B cell (primary cell): ENCODE results near the gene PSORS1C1. TPM values are rescaled to one million over a fixed set of nuclear protein-coding genes. Genes with fewer than 3 reads are reported as not detected.
"Not testable (repeated sequence)": the region's sequence is repeated elsewhere in the genome, so short reads cannot be mapped to it uniquely, and the experiment has no call there.

Experiments used
- ATAC-seq: fragments of 200-7000 bp; cut with Tn5 transposase; one replicate; pipeline ENCODE4 v1.10.0; 2021; ENCODE audit warnings: low read depth, mild to moderate bottlenecking, moderate number of reproducible peaks, moderate library complexity
- CTCF ChIA-PET: fragments of 350-600 bp; sonication (Branson Sonifier 250); formaldehyde crosslinking; loops from one replicate; lab custom pipeline; 2021; ENCODE audit warnings: antibody characterized with exemption, inconsistent platforms; lab: Charles Lee
- POLR2A ChIA-PET: fragments of 350-600 bp; sonication (Branson Sonifier 250); formaldehyde crosslinking; loops from one replicate; lab custom pipeline; 2021; ENCODE audit warnings: antibody characterized with exemption; lab: Charles Lee
- DNase-seq: peaks from one replicate; pipeline ENCODE4 v3.0.0; 2013
- H2AFZ ChIP-seq: 2 replicates; pipeline ENCODE4 v1.6.1; 2012; ENCODE audit warnings: mild to moderate bottlenecking, low read depth, low read length; ENCODE audit not compliant: insufficient read depth, poor library complexity, severe bottlenecking
- H3K27ac ChIP-seq, 2 donors: 1 replicate in 1 of 2; 2 replicates in 1 of 2; pipeline ENCODE4 v1.5.1; 2012 to 2013; ENCODE audit warnings: low read length in 2 of 2, mild to moderate bottlenecking in 2 of 2, moderate library complexity in 1 of 2
- H3K27me3 ChIP-seq, 4 experiments: fragments of 200-600 bp in 1 of 4; sonication (generic) in 1 of 4; replicated peaks in 1 of 4; 1 replicate in 2 of 4; 2 replicates in 2 of 4; pipeline versions ENCODE4 v1.6.1 to v1.7.0; 2013 to 2016; ENCODE audit warnings: low read length in 3 of 4, mild to moderate bottlenecking in 2 of 4, mixed read lengths in 1 of 4, moderate library complexity in 1 of 4; ENCODE audit not compliant: insufficient read depth in 4 of 4, control insufficient read depth in 3 of 4; ENCODE audit errors: control extremely low read depth in 1 of 4
- H3K36me3 ChIP-seq, 2 experiments: replicated peaks in 1 of 2; 1 replicate in 1 of 2; 2 replicates in 1 of 2; pipeline versions ENCODE4 v1.6.1 to v1.7.1; 2013; ENCODE audit warnings: low read length in 1 of 2; ENCODE audit not compliant: insufficient read depth in 2 of 2, control insufficient read depth in 1 of 2; ENCODE audit errors: control extremely low read depth in 1 of 2, extremely low read depth in 1 of 2
- H3K4me1 ChIP-seq, 2 donors: fragments of 200-600 bp in 1 of 2; sonication (generic) in 1 of 2; 1 replicate in 1 of 2; 2 replicates in 1 of 2; pipeline versions ENCODE4 v1.5.1 to v1.6.1; 2013 to 2017; ENCODE audit warnings: low read length in 2 of 2; ENCODE audit not compliant: control insufficient read depth in 2 of 2, insufficient read depth in 2 of 2
- H3K4me2 ChIP-seq: replicated peaks from 2 replicates; pipeline ENCODE3; 2012; ENCODE audit warnings: mild to moderate bottlenecking, low read depth, low read length; ENCODE audit not compliant: poor library complexity, severe bottlenecking
- H3K4me3 ChIP-seq, 5 experiments: fragments of 200-600 bp in 1 of 5; sonication (generic) in 1 of 5; 1 replicate in 3 of 5; 2 replicates in 2 of 5; pipeline versions ENCODE4 v1.5.1 to v1.7.0; 2011 to 2016; ENCODE audit warnings: low read length in 4 of 5, mild to moderate bottlenecking in 4 of 5, low read depth in 2 of 5, control low read depth in 1 of 5, moderate library complexity in 1 of 5; ENCODE audit not compliant: insufficient read depth in 1 of 5; ENCODE audit errors: control extremely low read depth in 1 of 5, extremely low read depth in 1 of 5
- H3K79me2 ChIP-seq: fragments of 200-600 bp; sonication (generic); one replicate; pipeline ENCODE4 v1.6.0; 2016; ENCODE audit warnings: low read length; ENCODE audit not compliant: control insufficient read depth, insufficient read depth
- H3K9ac ChIP-seq: fragments of 200-600 bp; sonication (generic); 2 replicates; pipeline ENCODE4 v1.6.1; 2017; ENCODE audit warnings: mild to moderate bottlenecking, low read length, moderate library complexity
- H3K9me3 ChIP-seq, 3 donors: one replicate each; pipeline versions ENCODE4 v1.6.1 to v1.7.1; 2013; ENCODE audit warnings: low read length in 2 of 3; ENCODE audit not compliant: control insufficient read depth in 2 of 3, insufficient read depth in 1 of 3; ENCODE audit errors: control extremely low read depth in 1 of 3
- H4K20me1 ChIP-seq: 2 replicates; pipeline ENCODE4 v1.6.0; 2012; ENCODE audit warnings: mild to moderate bottlenecking, low read length; ENCODE audit not compliant: insufficient read depth, control insufficient read depth, poor library complexity, severe bottlenecking
- H3K27ac Mint-ChIP-seq: one replicate; pipeline ENCODE4 v1.8.0; 2021; ENCODE audit warnings: mixed read lengths
- H3K27me3 Mint-ChIP-seq: one replicate; pipeline ENCODE4 v1.8.0; 2021; ENCODE audit warnings: mixed read lengths
- H3K4me1 Mint-ChIP-seq: one replicate; pipeline ENCODE4 v1.8.0; 2021; ENCODE audit warnings: mixed read lengths
- H3K4me3 Mint-ChIP-seq: one replicate; pipeline ENCODE4 v1.8.0; 2021; ENCODE audit warnings: mixed read lengths
- H3K9me3 Mint-ChIP-seq: one replicate; pipeline ENCODE4 v1.8.0; 2022; ENCODE audit warnings: mixed read lengths; ENCODE audit not compliant: insufficient read depth
- EZH2 ChIP-seq: IDR thresholded peaks from 2 replicates; pipeline ENCODE4 v1.6.1; 2012; ENCODE audit warnings: borderline replicate concordance, low read depth, mild to moderate bottlenecking, moderate library complexity, low read length; ENCODE audit not compliant: insufficient read depth, poor library complexity, severe bottlenecking
- WGBS: methylation state at CpG from one replicate; pipeline ENCODE4 v1.1.5; 2013; ENCODE audit warnings: missing lambda C conversion rate; ENCODE audit not compliant: insufficient coverage; 5-methylcytosine and 5-hydroxymethylcytosine counted together
- intact Hi-C: fragments of 100-400 bp; cut with micrococcal nuclease; formaldehyde crosslinking; loops from one replicate; pipeline ENCODE4 v1.10.0; 2022
- polyA plus RNA-seq: library from polyadenylated mRNA; depleted of rRNA; stranded (reverse); fragments of >200 nt; gene quantifications from 2 replicates; pipeline ENCODE4 v1.2.3, GENCODE V29; 2012
- total RNA-seq, 2 donors: library from RNA; stranded (reverse); fragments of 120-200 nt in 1 of 2; gene quantifications; 1 replicate in 1 of 2; 2 replicates in 1 of 2; pipeline versions ENCODE4 v1.2.3 to v1.2.4, GENCODE V29; 2013 to 2022
- TF ChIP-seq, protein P1 (sequence below): fragments of 200-600 bp; IDR thresholded peaks from one replicate; pipeline ENCODE4 v1.8.0; 2022; ENCODE audit warnings: antibody characterized with exemption, mild to moderate bottlenecking

PSORS1C1 gene
- total and polyA plus RNA-seq, 2 donors (not counting 1 experiment from before 2014, with no cell fraction given): not detected

DNA sequence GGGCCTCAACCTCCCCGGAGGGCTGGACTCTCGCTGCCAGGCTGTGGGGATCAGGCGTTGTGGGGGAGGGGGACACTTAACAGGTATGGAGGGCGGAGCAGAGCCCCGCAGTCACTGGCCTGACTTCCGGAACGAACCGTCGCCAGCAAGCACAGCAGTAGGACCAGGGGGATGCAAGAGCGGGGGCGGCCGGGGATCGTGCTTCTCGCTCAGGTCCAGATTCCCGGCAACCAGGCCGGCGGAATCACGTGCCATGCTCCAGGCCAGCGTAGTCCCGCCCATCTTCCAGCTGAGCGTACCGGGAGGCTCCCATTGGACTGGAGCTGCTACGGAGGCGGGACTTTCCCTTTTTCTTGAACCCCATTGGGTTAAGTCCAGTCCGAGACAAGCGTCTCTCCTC, 65.9 kb downstream of the PSORS1C1 start:
- peak overlapping the region; percentile 78 for H3K4me2 ChIP-seq
- H3K4me3 ChIP-seq: peak overlapping the region in 4 of 5 experiments; percentile 52 to 61 (median 58)
- ChIA-PET CTCF (interaction anchor here (1.6 kb wide), 1 partner anchor 186 kb away, joined by 3 read pairs; no protein-coding TSS in a partner anchor), POLR2A (interaction anchor here (1.5 kb wide), 1 partner anchor 23 kb away, joined by 4 read pairs; the partner anchor contains the start of genes CCHCR1 and TCF19)
- no peaks in the 10 kb centered on the region for H3K27me3 ChIP-seq
- intact Hi-C loops: loop anchor here (1.0 kb wide), 1 partner anchor 22 kb away; the partner anchor contains the start of gene TCF19
- no peaks in the 10 kb centered on the region for H3K36me3 ChIP-seq
- peak; percentile 100 for ATAC-seq
- H3K4me3 Mint-ChIP-seq: peak overlapping the region; percentile 86
- H3K27ac Mint-ChIP-seq: peak overlapping the region; percentile 56
- peak overlapping the region in 1 of 2 donors; percentile 62 for H3K27ac ChIP-seq
- WGBS: 50% methylated on average over 21 of the region's 26 CpGs
- TF ChIP-seq, protein P1, sequence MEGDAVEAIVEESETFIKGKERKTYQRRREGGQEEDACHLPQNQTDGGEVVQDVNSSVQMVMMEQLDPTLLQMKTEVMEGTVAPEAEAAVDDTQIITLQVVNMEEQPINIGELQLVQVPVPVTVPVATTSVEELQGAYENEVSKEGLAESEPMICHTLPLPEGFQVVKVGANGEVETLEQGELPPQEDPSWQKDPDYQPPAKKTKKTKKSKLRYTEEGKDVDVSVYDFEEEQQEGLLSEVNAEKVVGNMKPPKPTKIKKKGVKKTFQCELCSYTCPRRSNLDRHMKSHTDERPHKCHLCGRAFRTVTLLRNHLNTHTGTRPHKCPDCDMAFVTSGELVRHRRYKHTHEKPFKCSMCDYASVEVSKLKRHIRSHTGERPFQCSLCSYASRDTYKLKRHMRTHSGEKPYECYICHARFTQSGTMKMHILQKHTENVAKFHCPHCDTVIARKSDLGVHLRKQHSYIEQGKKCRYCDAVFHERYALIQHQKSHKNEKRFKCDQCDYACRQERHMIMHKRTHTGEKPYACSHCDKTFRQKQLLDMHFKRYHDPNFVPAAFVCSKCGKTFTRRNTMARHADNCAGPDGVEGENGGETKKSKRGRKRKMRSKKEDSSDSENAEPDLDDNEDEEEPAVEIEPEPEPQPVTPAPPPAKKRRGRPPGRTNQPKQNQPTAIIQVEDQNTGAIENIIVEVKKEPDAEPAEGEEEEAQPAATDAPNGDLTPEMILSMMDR: no peak
- no peak for TF ChIP-seq EZH2
- no peaks in the 10 kb centered on the region for H3K27me3 Mint-ChIP-seq
- no peaks in the 10 kb centered on the region for H3K79me2 ChIP-seq
- H3K9me3 Mint-ChIP-seq: no peaks in the 10 kb centered on the region
- H3K9me3 ChIP-seq: no peaks in the 10 kb centered on the region
- H4K20me1 ChIP-seq: no peaks in the 10 kb centered on the region
- peak; percentile 82 for DNase-seq
- H3K4me1 ChIP-seq: peaks cover 0 to 5% of the 10 kb centered on the region in 2 donors
- H2AFZ ChIP-seq: peak overlapping the region; percentile 69
- H3K9ac ChIP-seq: peak overlapping the region; percentile 59
- peaks cover 9% of the 10 kb centered on the region for H3K4me1 Mint-ChIP-seq

DNA sequence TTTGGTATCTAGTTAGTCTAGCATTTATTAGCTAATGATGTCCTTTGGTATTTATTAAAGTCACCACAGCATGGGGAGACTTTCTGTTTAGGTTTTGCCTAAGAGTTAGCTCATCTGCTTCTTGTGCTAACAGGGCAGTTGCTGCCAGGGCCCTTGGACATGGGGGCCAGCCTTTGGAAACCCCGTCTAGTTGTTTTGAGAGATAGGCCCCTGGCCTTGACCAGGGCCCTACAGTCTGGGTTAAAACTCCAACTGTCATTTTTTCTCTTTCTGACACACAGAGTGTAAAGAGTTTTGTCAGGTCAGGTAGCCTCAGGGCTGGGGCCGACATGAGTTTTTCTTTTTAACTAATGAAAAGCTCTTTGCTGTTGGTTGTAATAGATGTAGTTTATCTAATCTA, 68.7 kb downstream of the PSORS1C1 start:
- not testable (repeated sequence) for H3K79me2 ChIP-seq

DNA sequence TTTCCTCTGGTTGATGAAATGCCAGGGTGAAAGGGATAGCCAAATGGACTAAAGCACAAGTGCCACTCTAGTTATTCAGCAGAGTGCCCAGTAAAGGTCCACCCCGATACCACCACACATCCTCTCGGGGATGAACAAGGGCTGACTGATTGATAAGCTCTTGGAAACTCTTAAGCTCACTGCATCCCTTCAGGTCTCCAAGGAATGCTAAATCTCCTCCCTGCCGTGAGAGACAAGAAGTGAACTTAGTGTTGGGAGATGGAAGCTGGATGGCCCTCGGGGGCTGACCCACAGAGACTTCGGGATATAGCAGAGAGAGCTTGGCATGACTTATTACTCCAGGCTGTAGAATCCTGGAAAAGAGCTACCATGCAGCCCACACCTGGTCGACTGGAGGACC, 69.3 kb downstream of the PSORS1C1 start:
- H3K27me3 Mint-ChIP-seq, H4K20me1 ChIP-seq, H3K9ac ChIP-seq, H3K4me2 ChIP-seq, H3K27ac ChIP-seq, ATAC-seq, H3K4me3 Mint-ChIP-seq, H3K9me3 Mint-ChIP-seq, H3K79me2 ChIP-seq, DNase-seq, H3K4me3 ChIP-seq, H3K27ac Mint-ChIP-seq, H3K36me3 ChIP-seq, H3K27me3 ChIP-seq, H2AFZ ChIP-seq, H3K9me3 ChIP-seq, intact Hi-C loops: not testable (repeated sequence)
- CTCF ChIA-PET: interaction anchor here (0.7 kb wide), 1 partner anchor 47 kb away, joined by 3 read pairs; no protein-coding TSS in a partner anchor
- peaks cover 22% of the 10 kb centered on the region for H3K4me1 Mint-ChIP-seq
- POLR2A ChIA-PET: interaction anchor here (0.7 kb wide), 1 partner anchor 52 kb away, joined by 6 read pairs; no protein-coding TSS in a partner anchor
- WGBS: 92% methylated on average over 2 of the region's 6 CpGs
- peaks cover 6 to 20% of the 10 kb centered on the region in 2 donors for H3K4me1 ChIP-seq

More for the DNA sequence above, 68.7 kb downstream of the PSORS1C1 start:
- H3K27me3 ChIP-seq, H3K4me3 Mint-ChIP-seq, ATAC-seq, DNase-seq, H3K27ac Mint-ChIP-seq, H3K27ac ChIP-seq, H3K36me3 ChIP-seq, H2AFZ ChIP-seq, H3K27me3 Mint-ChIP-seq, H3K9me3 ChIP-seq, H3K4me3 ChIP-seq, H3K9me3 Mint-ChIP-seq, H3K9ac ChIP-seq, H4K20me1 ChIP-seq, intact Hi-C loops, H3K4me2 ChIP-seq: not testable (repeated sequence)
- POLR2A ChIA-PET: interaction anchor here (0.7 kb wide), 1 partner anchor 52 kb away, joined by 6 read pairs; no protein-coding TSS in a partner anchor
- H3K4me1 Mint-ChIP-seq: peaks cover 26% of the 10 kb centered on the region
- CTCF ChIA-PET: interaction anchor here (0.7 kb wide), 1 partner anchor 46 kb away, joined by 3 read pairs; no protein-coding TSS in a partner anchor
- H3K4me1 ChIP-seq: peaks cover 6 to 20% of the 10 kb centered on the region in 2 donors
- no CpG with 5 or more reads among the region's 2 CpGs for WGBS
